ENCODE data around the gene HSPH1. TPM values are rescaled to one million over a fixed set of nuclear protein-coding genes. Genes with fewer than 3 reads are reported as not detected.

The HSPH1 gene
- total and polyA plus RNA-seq, 10 of the 15 experiments (the other 5 are each of a cell fraction or from before 2014, with no cell fraction given), result 40.2 to 159 (median 92.6) TPM

GRCh38 chr13:31162151-31163008 lies 676 bp upstream of the HSPH1 start (continued):
- TF ChIP-seq ZBTB40 (IDR thresholded peaks at IDR 0.05; ENCODE audit: borderline replicate concordance), result peak; percentile 85; the same call in 1 of the 2 replicates
- no peak for TF ChIP-seq EGR1 (IDR thresholded peaks at IDR 0.05; ENCODE audit: borderline replicate concordance in 1 of 2, low read depth in 2 of 2, low read length in 2 of 2)
- TF ChIP-seq, protein P1, sequence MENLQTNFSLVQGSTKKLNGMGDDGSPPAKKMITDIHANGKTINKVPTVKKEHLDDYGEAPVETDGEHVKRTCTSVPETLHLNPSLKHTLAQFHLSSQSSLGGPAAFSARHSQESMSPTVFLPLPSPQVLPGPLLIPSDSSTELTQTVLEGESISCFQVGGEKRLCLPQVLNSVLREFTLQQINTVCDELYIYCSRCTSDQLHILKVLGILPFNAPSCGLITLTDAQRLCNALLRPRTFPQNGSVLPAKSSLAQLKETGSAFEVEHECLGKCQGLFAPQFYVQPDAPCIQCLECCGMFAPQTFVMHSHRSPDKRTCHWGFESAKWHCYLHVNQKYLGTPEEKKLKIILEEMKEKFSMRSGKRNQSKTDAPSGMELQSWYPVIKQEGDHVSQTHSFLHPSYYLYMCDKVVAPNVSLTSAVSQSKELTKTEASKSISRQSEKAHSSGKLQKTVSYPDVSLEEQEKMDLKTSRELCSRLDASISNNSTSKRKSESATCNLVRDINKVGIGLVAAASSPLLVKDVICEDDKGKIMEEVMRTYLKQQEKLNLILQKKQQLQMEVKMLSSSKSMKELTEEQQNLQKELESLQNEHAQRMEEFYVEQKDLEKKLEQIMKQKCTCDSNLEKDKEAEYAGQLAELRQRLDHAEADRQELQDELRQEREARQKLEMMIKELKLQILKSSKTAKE (IDR thresholded peaks at IDR 0.05; ENCODE audit: low read depth, poor library complexity, severe bottlenecking), result no peak
- no peak for TF ChIP-seq EZH2 (IDR thresholded peaks at IDR 0.05; ENCODE audit: borderline replicate concordance, control insufficient read depth, low read depth, low read length)
- TF ChIP-seq YY1 (IDR thresholded peaks at IDR 0.05; ENCODE audit: low read depth, low read length), result peak; percentile 87
- peak; percentile 68; the same call in 1 of the 2 replicates for TF ChIP-seq TCF12 (IDR thresholded peaks at IDR 0.05; ENCODE audit: low read depth, low read length)
- TF ChIP-seq SREBF2 (IDR thresholded peaks at IDR 0.05; ENCODE audit: low read length), result no peak
- peak; percentile 98 for TF ChIP-seq SIX5 (IDR thresholded peaks at IDR 0.05; ENCODE audit: low read depth, low read length, severe bottlenecking)
- TF ChIP-seq NKRF (conservative IDR thresholded peaks at IDR 0.05), result peak; percentile 92
- TF ChIP-seq BRCA1 (IDR thresholded peaks at IDR 0.05; ENCODE audit: low read depth, low read length), result peak; percentile 93
- no peak for TF ChIP-seq ELK1 (IDR thresholded peaks at IDR 0.05; ENCODE audit: low read depth, low read length)
- no peak for TF ChIP-seq CBX5 (IDR thresholded peaks at IDR 0.05; ENCODE audit: low read depth)
- no peak for TF ChIP-seq KDM1A (IDR thresholded peaks at IDR 0.05; ENCODE audit: borderline replicate concordance)
- TF ChIP-seq RAD51 (IDR thresholded peaks at IDR 0.05), result peak; percentile 1; the same call in 1 of the 2 replicates
- TF ChIP-seq SMAD5 (IDR thresholded peaks at IDR 0.05; ENCODE audit: low read depth), result no peak
- peak; percentile 57; the same call in 1 of the 2 replicates for TF ChIP-seq PML (IDR thresholded peaks at IDR 0.05; ENCODE audit: low read length)
